Measurements from ENCODE around the gene ATP1B3. TPM values are rescaled to one million over a fixed set of nuclear protein-coding genes. Genes with fewer than 3 reads are reported as not detected.
"Not testable (repeated sequence)": the region's sequence is repeated elsewhere in the genome, so short reads cannot be mapped to it uniquely, and the experiment has no call there.

ATP1B3 gene
- total RNA-seq, 1 donor from 2014 or later, result 127 TPM

DNA sequence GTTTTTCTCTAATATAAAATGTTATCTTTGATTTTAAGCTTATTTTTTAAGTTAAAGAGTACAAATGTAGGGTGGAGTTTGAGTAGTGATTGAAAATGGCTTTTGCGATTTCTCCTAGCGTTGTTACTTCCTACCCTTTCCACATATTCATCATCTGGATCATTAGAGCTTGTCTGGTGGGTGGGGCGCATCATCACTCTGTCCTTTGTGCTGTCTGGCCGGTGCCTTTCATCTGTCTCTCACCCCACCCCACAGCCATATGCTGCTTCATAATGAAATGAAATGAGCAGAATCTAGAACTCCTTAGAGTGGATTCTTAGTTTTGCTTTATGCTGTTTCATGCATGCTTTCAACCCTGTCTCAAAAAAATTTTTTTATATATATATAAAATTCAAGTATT, 44.3 kb downstream of the ATP1B3 start:
- Mint-ChIP-seq H3K36me3 (peaks cover 30% of the 10 kb centered on the region), H3K4me3 (no peak overlapping the region), H3K27me3 (no peaks in the 10 kb centered on the region), H3K9me3 (no peaks in the 10 kb centered on the region), H3K4me1 (ENCODE audit: unreplicated experiment) (peaks cover 6% of the 10 kb centered on the region), H3K27ac (peak overlapping the region; percentile 63)
- DNase-seq (ENCODE audit: extremely low spot score, unreplicated experiment), result peak; percentile 29
- TF ChIP-seq, protein P1, sequence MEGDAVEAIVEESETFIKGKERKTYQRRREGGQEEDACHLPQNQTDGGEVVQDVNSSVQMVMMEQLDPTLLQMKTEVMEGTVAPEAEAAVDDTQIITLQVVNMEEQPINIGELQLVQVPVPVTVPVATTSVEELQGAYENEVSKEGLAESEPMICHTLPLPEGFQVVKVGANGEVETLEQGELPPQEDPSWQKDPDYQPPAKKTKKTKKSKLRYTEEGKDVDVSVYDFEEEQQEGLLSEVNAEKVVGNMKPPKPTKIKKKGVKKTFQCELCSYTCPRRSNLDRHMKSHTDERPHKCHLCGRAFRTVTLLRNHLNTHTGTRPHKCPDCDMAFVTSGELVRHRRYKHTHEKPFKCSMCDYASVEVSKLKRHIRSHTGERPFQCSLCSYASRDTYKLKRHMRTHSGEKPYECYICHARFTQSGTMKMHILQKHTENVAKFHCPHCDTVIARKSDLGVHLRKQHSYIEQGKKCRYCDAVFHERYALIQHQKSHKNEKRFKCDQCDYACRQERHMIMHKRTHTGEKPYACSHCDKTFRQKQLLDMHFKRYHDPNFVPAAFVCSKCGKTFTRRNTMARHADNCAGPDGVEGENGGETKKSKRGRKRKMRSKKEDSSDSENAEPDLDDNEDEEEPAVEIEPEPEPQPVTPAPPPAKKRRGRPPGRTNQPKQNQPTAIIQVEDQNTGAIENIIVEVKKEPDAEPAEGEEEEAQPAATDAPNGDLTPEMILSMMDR (conservative IDR thresholded peaks at IDR 0.05), result no peak

DNA sequence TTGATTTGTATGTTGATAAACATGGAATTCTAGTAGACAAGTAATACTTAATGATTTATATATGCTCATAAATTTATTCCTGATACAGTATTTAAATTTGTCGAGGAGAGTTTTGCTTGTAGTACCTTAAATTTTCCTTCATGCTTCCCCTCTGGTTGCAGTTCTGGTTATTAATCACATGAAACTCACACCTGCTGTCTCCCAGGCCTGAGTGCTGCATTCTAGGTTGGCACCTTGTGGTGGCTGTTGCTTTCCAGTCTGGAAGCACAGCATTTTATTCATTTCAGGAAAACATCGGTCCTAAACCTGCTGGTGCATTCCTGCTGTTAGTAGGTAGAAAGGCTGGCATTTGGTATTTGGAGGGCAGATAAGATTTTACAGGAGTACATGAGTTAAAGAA, 44.9 kb downstream of the ATP1B3 start:
- Mint-ChIP-seq H3K36me3 (peaks cover 30% of the 10 kb centered on the region), H3K4me1 (ENCODE audit: unreplicated experiment) (peaks cover 2% of the 10 kb centered on the region), H3K27ac (no peak overlapping the region), H3K4me3 (no peak overlapping the region), H3K9me3 (no peaks in the 10 kb centered on the region), H3K27me3 (no peaks in the 10 kb centered on the region)
- no peak for DNase-seq (ENCODE audit: extremely low spot score, unreplicated experiment)
- TF ChIP-seq, protein P1 (conservative IDR thresholded peaks at IDR 0.05), result no peak

DNA sequence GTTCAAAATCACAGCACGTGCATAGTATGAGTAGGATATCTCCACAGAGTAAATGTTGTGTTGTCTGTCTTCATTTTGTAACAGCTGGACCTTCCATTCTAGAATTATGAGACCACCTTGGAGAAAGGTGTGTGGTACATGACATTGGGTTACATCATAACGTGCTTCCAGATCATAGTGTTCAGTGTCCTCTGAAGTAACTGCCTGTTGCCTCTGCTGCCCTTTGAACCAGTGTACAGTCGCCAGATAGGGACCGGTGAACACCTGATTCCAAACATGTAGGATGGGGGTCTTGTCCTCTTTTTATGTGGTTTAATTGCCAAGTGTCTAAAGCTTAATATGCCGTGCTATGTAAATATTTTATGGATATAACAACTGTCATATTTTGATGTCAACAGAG, 49.2 kb downstream of the ATP1B3 start:
- peaks cover 38% of the 10 kb centered on the region for H3K36me3 Mint-ChIP-seq
- DNase-seq (ENCODE audit: extremely low spot score, unreplicated experiment); H3K27me3 Mint-ChIP-seq; H3K4me3 Mint-ChIP-seq; H3K9me3 Mint-ChIP-seq; H3K4me1 Mint-ChIP-seq (ENCODE audit: unreplicated experiment); H3K27ac Mint-ChIP-seq: not testable (repeated sequence)

DNA sequence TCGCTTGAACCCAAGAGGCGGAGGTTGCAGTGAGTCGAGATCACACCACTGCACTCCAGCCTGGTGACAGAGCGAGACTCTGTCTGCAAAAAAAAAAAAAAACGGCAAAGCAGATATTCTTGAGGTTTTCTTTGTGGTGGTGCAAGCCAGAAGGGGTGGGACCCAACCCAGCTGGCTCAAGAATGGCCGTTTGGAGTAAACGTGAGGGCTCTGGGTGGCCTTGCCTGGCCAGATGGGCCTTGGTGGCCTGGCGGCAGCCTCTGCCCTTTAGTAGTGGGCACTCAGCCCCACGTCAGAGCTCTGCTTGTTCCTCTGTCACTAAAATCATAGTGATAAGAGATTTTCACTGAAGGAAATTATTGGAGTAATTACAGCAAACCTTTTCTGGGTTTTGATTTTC, 50.5 kb downstream of the ATP1B3 start:
- Mint-ChIP-seq H3K27ac (no peak overlapping the region), H3K27me3 (no peaks in the 10 kb centered on the region), H3K9me3 (no peaks in the 10 kb centered on the region), H3K36me3 (peaks cover 31% of the 10 kb centered on the region), H3K4me1 (ENCODE audit: unreplicated experiment) (no peaks in the 10 kb centered on the region), H3K4me3 (no peak overlapping the region)
- TF ChIP-seq, protein P1 (conservative IDR thresholded peaks at IDR 0.05), result no peak
- DNase-seq (ENCODE audit: extremely low spot score, unreplicated experiment), result no peak

DNA sequence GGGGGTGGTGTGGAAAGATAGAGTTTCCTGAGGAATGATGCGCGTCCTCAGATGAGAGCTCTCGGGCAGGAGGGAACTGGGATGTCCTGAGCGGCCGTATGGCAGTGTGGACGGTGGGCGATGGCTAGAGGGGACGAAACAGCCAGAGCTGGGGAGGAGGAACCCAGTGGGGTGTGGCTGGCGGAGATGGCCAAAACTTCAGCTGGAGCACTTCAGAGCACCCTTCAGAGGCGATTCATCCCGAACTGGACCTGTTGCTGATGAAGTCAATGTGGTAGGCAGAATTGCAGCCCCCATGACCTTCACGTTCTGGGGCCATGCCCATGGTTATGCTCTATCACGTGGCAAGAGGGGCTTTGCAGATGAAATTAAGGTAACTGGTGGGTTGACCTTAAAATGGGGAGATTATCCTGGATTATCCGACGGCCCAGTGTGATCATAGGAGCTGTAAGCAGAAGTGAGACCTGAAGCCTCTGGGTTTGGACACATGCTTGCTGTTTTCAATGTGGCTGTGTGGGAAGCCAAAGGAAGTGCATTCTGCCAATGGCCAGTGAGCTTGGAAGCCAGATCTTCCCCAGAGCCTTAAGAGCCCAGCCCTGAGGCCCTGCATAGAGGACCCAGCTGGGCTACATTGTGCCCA, 52.3 kb downstream of the ATP1B3 start:
- no peaks in the 10 kb centered on the region for H3K9me3 Mint-ChIP-seq

DNA sequence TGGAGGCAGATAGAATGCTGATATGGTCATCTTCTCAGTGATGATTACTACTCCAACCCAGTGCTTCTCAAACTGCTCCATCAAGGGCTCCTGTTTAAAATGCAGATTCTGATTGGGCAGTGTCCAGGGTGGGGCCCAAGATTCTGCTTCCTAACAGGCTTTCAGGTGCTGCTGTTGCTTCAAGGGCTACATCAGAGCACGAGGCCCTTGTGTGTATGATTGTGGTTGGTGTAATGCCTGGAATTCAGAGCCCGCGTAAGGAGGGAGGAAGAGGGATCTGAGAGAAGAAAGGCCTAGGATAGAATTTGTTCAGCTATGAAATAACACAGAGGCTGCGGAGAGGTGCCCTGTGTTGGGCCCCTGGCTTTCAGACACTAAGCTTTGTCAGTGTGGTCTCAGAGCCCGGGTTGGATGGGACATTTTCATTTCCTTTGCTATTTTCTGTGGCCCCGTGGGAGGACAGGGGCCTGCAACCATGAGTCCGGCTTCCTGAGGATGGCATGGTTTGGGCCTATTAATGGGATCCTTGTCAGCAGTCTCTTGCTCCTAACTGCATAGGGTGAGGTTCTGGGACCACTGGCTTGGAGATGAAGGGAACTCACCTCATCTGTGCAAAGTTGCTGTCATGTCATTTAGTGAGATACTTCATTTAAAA, 53.0 kb downstream of the ATP1B3 start:
- no peaks in the 10 kb centered on the region for H3K27me3 Mint-ChIP-seq
- no peak for DNase-seq (ENCODE audit: extremely low spot score, unreplicated experiment)
- H3K27ac Mint-ChIP-seq, result no peak overlapping the region
- peaks cover 21% of the 10 kb centered on the region for H3K36me3 Mint-ChIP-seq
- no peaks in the 10 kb centered on the region for H3K9me3 Mint-ChIP-seq
- H3K4me1 Mint-ChIP-seq (ENCODE audit: unreplicated experiment), result no peaks in the 10 kb centered on the region
- TF ChIP-seq, protein P1 (conservative IDR thresholded peaks at IDR 0.05), result no peak
- no peak overlapping the region for H3K4me3 Mint-ChIP-seq

More for the DNA sequence above, 52.3 kb downstream of the ATP1B3 start:
- DNase-seq (ENCODE audit: extremely low spot score, unreplicated experiment), result no peak
- Mint-ChIP-seq H3K4me1 (ENCODE audit: unreplicated experiment) (no peaks in the 10 kb centered on the region), H3K4me3 (no peak overlapping the region), H3K36me3 (peaks cover 23% of the 10 kb centered on the region), H3K27ac (no peak overlapping the region), H3K27me3 (no peaks in the 10 kb centered on the region)
- TF ChIP-seq, protein P1 (conservative IDR thresholded peaks at IDR 0.05), result no peak
